SU-DHL-6 (cell line): ENCODE data around the gene EVA1C.

Experiments used
- CTCF ChIP-seq: fragments of 200-600 bp; sonication (generic); IDR thresholded peaks from one replicate; pipeline ENCODE4 v1.5.1; 2017; ENCODE audit warnings: antibody characterized with exemption, mild to moderate bottlenecking, low read length, moderate library complexity; ENCODE audit not compliant: insufficient read depth, poor library complexity, severe bottlenecking
- EZH2phosphoT487 ChIP-seq: fragments of 200-600 bp; sonication (generic), shearing (Covaris generic); conservative IDR thresholded peaks from 2 replicates; pipeline ENCODE4 v1.6.1; 2018; ENCODE audit warnings: mild to moderate bottlenecking, antibody characterized with exemption, low read length, moderate library complexity, mixed read lengths

GRCh38 chr21:32520875-32521735, 108.6 kb downstream of the EVA1C start:
- TF ChIP-seq CTCF: no peak
- TF ChIP-seq EZH2phosphoT487: no peak
